Measurements from ENCODE around the gene GABRG3. TPM values are rescaled to one million over a fixed set of nuclear protein-coding genes. Genes with fewer than 3 reads are reported as not detected.
A peak's percentile ranks its signal among the peaks of the same experiment; 100 is the strongest.

GABRG3 gene
- total RNA-seq, 1 donor from 2014 or later: 0.06 TPM

DNA sequence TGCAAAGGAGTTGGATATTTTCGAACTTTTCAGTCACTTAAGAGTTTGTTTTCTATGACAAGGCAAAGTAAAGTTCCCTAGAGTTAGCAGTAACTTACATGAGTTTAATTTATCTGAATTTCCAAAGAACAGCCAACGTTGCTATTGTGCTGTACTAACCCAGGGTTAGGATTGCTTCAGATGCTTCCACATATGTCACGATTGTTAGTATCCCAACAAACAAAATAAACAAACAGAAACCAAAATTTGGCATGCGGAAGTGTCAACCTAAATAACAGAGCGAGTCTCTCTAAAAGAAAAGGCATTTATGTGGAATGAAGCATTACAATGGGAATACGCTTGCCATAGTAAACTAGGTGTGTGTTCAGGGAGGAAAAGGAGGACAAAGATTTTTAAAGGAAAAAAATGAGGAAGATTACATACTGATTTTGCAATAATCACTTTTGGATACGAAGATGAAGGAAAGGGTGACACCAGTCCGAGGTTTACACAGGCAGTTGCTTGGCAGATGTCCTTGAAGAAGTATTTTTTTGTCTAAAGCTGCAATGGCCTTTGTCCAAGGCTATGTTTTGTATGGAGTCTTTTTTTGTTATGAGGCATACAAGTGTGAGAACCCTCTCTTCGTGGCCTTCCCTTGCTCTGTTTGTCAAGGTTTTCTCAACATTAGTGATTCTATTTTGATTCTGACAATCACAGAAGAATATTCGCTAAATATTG lies 267.9 kb downstream of the GABRG3 start:
- no peak for TF ChIP-seq CTCF (conservative IDR thresholded peaks at IDR 0.05; ENCODE audit: low read depth, low read length)
- no peak overlapping the region for H3K4me3 ChIP-seq (ENCODE audit: low read depth, low read length)
- no peak for DNase-seq (ENCODE audit: low read depth)

DNA sequence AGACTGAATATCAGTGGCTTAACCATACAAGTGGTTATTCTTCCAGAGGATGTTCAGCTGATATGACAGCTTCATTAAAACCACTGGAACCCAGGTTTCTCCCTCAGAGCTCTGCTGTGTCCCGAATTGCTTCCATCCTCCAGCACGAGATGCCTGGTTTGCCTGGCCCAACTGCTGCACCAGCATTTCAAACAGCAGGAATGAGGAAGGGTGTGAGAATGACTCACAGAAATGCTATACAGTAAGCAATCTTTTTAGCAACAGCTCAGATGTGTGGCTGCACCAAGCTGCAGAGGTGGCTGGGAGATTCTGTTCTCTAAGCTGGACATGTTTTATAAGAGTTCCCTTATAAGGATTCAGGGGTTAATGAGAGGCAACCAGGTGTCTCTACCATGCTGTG lies 271.0 kb downstream of the GABRG3 start:
- DNase-seq (ENCODE audit: low read depth): no peak
- no peak for TF ChIP-seq CTCF (conservative IDR thresholded peaks at IDR 0.05; ENCODE audit: low read depth, low read length)
- H3K4me3 ChIP-seq (ENCODE audit: low read depth, low read length): no peak overlapping the region

- H3K4me3 ChIP-seq (ENCODE audit: low read depth, low read length): no peak overlapping the region
- DNase-seq (ENCODE audit: low read depth): no peak
- TF ChIP-seq CTCF (conservative IDR thresholded peaks at IDR 0.05; ENCODE audit: low read depth, low read length): no peak
These were observed 273.1 kb downstream of the GABRG3 start for GRCh38 chr15:27244047-27244446.

DNA sequence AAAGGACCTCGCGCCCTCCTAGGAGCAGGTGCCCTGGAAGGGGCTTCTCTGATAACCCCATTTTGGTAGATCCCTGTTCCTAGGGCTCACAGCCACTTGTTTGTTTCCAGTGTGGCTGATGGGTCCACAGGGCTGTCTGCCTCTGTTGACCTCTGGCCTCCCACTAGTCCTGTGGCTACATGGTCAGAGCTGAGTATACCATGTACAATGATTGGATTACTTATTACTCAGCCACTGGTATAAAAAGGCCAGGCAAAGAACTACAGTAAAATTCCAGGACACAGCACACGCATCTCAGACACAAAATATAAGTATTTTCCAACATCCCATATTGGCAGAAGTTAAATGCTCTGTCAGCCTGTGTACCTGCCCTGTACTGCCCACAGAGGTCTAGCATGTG lies 277.3 kb downstream of the GABRG3 start:
- no peak for TF ChIP-seq CTCF (conservative IDR thresholded peaks at IDR 0.05; ENCODE audit: low read depth, low read length)

DNA sequence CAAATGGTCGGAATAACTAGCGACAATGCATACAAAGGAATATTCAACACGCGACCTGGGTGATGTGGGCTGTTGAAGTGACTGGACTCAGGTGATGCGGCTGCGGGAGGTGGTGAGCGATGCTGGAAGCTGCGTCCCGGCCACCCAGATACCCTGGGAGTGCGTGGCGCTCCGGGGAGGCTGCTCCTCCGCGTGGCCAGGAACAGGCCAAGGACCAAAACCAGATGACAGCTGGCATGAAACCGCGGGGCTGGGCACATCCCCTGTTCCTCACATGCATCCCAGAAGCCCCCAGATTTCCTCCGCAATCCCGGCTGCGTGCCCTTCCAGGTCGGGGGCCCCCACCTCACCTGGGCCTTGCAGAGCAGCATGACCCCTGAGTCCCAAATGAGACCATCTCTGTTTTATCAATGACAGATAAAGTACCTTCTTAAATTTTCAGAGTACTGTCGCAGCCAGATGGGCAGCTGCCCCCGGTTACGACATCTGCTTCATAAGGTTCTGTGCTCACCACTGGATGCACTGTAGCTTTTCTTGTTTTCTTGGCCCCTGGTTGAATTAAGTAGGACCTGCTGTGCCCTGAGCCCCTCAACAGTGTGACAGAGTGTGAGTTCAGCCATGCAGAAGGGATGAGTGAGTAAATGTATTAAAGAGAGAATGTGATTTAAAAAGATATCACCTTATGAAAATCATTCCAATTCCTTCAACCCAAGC lies 278.2 kb downstream of the GABRG3 start:
- H3K4me3 ChIP-seq (ENCODE audit: low read depth, low read length): no peak overlapping the region
- no peak for TF ChIP-seq CTCF (conservative IDR thresholded peaks at IDR 0.05; ENCODE audit: low read depth, low read length)
- no peak for DNase-seq (ENCODE audit: low read depth)

More for the DNA sequence above, 277.3 kb downstream of the GABRG3 start:
- peak; percentile 36 for DNase-seq (ENCODE audit: low read depth)
- H3K4me3 ChIP-seq (ENCODE audit: low read depth, low read length): no peak overlapping the region

GRCh38 chr15:27249760-27250109 lies 278.8 kb downstream of the GABRG3 start:
- no peak for DNase-seq (ENCODE audit: low read depth)
- no peak for TF ChIP-seq CTCF (conservative IDR thresholded peaks at IDR 0.05; ENCODE audit: low read depth, low read length)
- H3K4me3 ChIP-seq (ENCODE audit: low read depth, low read length): no peak overlapping the region

DNA sequence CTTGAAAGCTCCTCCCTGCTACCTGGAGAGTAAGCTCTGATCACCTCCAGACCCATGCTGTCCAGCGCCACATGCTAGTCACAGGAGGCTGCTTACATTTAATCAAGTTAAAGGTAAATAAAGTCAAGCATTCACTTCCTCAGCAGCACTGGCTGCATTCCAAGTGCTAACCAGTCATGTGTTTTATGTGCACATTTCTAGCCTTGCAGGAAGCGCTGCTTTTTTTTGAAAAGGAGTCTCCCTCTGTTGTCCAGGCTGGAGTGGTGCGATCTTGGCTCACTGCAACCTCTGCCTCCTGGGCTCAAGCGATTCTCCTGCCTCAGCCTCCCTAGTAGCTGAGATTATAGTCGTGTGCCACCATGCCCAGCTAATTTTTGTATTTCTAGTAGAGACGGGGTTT lies 279.2 kb downstream of the GABRG3 start:
- peak; percentile 23 for DNase-seq (ENCODE audit: low read depth)
- TF ChIP-seq CTCF (conservative IDR thresholded peaks at IDR 0.05; ENCODE audit: low read depth, low read length): peak; percentile 49
- H3K4me3 ChIP-seq (ENCODE audit: low read depth, low read length): no peak overlapping the region

Data from epithelial cell of proximal tubule (primary cell).